Inflammatory macrophage treated with lipopolysaccharide for 4 hours (primary cell): ENCODE measurements around the gene PTH2.
"Not testable (repeated sequence)": the region's sequence is repeated elsewhere in the genome, so short reads cannot be mapped to it uniquely, and the experiment has no call there.

Source experiments
- DNase-seq: peaks from one replicate; pipeline ENCODE4 v3.0.0-alpha.2; 2020

The PTH2 gene

DNA sequence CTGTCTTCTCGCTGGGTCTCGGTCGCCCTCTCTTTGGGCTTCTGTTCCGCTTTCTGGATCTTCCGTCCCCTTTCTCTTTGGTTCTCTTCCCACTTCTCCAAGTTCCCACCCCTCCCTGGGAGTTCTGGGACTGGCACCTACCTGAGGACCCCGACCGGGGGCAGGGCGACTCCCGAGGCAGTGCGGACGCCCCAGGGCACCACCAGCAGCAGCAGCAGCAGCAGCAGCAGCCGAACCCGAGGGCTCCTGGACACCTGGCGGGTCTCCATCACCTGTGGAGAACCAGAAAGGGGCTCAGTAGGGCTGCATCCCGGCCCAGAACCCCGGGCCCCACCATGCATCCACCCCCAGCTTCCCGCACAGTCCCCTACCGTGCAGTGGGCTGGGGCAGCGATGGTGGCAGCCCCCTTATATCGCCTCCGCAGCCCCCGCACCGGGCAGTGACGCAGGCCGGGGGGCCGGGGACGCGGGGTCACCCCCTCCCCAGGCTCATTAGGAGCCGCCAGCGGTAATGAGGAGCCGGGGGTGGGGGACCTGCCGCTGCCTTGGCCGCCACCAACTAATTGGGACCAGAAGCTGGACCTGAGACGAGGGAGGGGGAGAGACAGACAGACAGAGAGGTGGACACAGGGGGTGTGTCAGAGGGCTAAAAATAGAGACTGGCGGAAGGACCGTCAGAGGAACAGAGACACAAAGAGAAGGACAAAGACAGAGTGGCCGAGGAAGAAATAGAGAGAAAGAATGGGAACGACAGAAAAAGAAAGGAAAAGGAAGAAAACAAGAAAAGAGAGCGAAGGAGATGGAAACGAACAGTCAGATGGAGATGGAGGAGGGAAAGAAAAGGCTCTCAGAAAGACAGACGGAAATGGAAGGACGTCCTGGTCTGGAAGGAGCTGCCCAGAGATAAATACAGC lies at the start of gene PTH2:
Gene PTH2, minus strand, starts transcription at position 371 of the 914 bp plus-strand sequence. Its CDS starts 102 bp downstream, at position 269.
- no peak for DNase-seq

- DNase-seq, result no peak
Measured at GRCh38 chr19:49472936-49473335, 49.7 kb upstream of the PTH2 start.

DNA sequence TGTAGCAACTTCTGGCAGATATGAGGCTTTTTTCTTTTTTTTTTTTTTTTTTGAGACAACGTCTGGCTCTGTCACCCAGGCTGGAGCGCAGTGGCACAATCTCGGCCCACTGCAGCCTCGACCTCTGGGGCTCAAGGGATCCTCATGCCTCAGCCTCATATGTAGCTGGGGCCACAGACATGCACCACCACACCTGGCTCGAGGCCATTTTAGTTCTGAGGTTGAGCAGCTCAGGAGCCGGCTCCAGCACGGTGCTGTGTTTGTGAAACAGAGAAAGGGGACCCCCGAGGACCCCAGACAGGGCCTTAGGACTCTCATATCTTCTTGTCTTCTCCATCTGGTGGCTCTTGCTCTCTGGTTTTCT lies 47.4 kb upstream of the PTH2 start:
- DNase-seq, result no peak

DNA sequence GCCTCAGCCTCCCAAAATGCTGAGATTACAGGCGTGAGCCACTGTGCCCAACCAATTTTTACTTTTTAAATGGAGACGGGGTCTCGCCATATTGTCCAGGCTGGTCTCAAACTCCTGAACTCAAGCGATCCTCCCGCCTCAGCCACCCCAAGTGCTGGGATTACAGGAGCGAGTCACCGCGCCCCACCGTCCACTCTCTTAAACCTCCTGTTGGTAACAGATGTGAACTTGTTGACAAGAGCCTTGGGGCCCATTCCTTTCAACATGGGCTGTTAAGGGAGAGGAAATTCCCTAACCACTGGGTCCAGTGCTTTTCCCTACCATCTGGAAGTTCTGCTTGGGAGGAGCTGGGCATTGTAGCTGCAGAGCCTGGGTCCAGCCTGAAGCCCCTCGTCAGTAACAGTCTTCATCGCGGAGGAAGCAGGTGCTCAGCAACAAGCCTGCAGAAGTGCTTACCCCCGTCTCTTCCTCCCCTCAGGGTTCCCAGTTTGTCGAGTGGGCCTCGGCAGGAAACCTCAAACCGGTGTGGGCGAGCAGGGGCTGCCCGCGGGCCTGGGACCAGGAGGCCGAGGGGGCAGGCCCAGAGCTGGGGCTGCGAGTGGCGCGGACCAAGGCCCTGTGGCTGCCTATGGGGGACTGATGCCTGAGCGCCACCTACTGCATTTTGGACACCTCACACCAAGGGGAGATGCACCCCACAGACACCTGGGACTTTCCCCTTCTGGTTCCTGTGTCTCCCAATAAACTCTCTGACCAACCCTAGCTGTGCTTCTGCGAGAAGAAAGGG lies 46.8 kb upstream of the PTH2 start:
- peak; percentile 70 for DNase-seq

GRCh38 chr19:49468746-49469447 lies 45.7 kb upstream of the PTH2 start:
- peak; percentile 70 for DNase-seq

GRCh38 chr19:49468199-49468598 lies 45.0 kb upstream of the PTH2 start:
- DNase-seq, result no peak

DNA sequence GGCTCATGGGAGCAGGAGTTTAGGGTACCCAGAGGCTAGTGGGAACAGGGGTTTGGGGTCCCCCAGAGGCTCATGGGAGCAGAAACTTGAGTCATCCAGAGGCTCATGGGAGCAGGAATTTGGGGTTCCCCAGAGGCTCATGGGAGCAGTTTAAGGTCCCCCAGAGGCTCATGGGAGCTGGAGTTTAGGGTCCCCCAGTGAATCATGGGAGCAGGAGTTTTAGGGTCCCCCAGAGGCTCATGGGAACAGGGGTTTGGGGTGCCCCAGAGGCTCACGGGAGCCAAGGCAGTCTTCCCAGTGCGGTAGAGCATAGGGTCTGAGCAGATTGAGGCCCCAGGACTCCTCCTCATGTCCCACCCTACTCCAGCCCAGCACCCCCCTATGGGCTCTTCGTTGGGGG lies 42.1 kb upstream of the PTH2 start:
- no peak for DNase-seq

DNA sequence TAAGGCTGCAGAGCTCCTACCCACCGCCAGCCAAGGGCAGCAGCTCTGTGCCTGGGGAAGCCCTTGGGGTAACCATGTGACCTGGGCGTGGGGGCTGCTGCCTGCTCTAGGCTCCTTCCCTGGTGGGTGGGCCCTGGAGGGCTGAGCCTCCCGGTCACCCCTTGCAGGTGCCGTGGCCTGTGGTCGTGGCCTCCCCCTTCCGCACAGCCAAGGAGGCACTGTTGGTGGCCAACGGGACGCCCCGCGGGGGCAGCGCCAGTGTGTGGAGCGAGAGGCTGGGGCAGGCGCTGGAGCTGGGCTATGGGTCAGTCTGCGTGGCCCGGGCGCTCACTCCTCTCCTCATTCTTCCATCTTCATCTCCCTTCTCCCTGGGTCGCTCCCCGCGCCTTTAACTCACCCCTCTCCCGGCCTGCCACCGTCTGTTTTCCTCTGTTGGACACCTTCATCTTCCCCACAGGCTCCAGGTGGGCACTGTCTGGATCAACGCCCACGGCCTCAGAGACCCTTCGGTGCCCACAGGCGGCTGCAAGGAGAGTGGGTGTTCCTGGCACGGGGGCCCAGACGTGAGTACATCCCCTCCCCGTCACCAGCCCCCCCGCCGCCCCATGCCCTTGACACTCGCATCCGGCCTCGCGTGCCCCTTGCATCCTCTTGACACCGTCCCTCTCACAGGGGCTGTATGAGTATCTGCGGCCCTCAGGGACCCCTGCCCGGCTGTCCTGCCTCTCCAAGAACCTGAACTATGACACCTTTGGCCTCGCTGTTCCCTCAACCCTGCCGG lies 40.9 kb upstream of the PTH2 start:
- no peak for DNase-seq

- no peak for DNase-seq
Measured at GRCh38 chr19:49462492-49462891, 39.3 kb upstream of the PTH2 start.

GRCh38 chr19:49461656-49462055 lies 38.4 kb upstream of the PTH2 start:
- DNase-seq, result no peak

- not testable (repeated sequence) for DNase-seq
Measured at GRCh38 chr19:49461130-49461529, 37.9 kb upstream of the PTH2 start.

DNA sequence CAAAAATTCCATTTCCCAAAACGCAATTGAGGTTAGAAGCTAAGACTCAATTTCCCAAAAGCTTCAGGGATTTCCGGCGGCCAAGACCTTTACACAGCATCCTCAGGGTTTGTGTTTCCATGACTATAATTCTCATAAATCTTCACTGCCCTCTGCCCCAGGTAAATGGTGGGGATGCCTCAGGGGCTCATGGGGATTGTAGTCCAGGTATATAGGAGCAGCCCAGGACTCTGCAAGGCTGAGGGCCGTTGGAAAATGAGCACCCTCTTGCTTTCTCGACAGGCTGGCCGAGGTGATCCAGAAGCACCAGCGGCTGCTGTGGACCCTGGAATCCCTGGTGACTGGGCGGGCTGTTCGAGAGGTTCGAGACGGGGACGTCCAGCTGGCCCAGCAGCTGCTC lies 36.1 kb upstream of the PTH2 start:
- DNase-seq, result no peak

DNA sequence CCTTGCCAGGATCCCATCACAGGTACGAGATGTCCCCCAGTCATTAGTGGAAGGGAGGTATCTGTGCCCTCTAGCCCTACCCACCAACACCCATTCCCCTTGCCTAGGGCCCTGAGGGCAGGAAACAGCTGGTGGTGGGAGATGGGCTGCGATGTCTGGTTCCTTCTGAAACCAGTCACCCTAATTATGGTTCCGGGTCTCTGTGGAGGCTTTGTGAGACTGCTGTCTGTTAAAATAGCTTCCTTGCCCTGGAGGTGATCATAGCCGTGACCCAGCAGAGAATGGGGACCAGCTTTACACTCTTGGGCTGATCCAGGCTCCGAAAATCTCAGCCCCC lies 35.3 kb upstream of the PTH2 start:
- DNase-seq, result no peak

DNA sequence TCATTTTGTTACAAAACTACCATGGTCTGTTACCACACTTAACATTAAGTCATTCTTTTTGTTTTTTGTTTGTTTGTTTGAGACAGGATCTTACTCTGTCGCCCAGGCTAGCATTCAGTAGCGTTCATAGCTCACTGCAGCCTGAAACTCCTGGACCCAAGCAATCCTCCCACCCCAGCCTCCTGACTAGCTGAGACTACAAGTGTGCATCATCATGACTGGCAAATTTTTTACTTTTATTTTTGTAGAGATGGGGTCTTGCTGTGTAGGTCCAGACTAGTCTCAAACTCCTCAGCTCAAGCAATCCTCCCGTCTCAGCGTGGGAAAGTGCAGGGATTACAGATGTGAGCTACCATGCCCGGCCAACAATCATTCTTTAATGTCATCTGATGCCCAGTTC lies 33.1 kb upstream of the PTH2 start:
- DNase-seq, result peak; percentile 47

- no peak for DNase-seq
Measured at GRCh38 chr19:49455773-49456172, 32.5 kb upstream of the PTH2 start.

DNA sequence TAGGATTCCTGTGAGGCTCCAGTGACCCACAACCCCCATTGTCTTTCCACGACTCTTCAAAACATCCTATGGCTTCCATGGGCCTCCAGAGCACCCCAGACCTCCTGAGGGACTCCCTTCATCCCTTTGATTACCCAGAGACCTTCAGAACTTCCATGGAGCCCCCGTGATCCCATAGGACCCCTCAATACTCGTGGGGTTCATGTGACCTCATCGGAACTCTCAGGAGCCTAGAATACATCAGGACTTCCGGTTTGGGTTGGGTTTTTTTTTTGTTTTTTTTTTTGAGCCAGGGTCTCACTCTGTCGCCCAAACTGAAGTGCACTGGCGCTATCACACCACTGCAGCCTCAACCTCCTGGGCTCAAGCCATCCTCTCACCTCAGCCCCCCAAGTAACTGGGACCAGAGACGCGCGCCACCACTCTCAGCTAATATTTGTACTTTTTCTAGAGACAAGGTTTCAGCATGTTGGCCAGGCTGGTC lies 30.6 kb upstream of the PTH2 start:
- no peak for DNase-seq

DNA sequence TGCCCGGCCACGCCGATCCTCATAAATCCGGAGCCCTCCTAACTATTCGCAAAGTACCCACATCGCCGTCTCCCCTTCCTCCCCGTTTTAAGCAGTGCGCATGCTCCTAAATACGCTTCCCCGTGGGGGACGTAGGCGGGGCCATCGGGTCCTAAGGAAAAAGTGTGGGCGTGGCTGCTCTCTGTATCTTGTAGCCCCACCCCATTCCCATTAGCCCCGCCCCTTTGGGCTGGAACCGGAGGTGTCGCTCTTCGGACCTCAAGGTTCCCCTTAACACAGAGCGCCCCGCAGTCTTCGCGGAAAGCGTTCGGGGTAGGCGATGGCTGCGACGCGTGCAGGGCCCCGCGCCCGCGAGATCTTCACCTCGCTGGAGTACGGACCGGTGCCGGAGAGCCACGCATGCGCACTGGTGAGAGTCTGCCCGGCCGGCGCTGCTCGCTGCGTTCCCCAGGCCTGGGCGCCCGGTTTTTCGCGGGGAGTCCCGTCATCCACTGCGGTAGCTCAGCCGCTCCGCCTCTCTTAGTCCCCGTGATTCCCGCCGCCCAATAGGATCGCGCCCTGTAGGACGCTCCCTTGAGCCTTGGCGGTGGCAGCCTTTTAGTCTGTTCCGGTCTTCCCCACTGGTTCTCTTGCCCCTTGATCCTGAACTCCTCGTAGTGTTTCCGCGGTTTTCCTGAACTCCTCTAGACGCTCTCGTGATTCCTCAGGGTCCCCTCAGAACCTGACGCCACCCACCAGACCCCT lies 29.9 kb upstream of the PTH2 start, which contains the start of gene ALDH16A1:
Gene ALDH16A1, plus strand, starts transcription at position 213 of the 744 bp plus-strand sequence. Its CDS starts 107 bp downstream, at position 320.
- peak; percentile 99 for DNase-seq

DNA sequence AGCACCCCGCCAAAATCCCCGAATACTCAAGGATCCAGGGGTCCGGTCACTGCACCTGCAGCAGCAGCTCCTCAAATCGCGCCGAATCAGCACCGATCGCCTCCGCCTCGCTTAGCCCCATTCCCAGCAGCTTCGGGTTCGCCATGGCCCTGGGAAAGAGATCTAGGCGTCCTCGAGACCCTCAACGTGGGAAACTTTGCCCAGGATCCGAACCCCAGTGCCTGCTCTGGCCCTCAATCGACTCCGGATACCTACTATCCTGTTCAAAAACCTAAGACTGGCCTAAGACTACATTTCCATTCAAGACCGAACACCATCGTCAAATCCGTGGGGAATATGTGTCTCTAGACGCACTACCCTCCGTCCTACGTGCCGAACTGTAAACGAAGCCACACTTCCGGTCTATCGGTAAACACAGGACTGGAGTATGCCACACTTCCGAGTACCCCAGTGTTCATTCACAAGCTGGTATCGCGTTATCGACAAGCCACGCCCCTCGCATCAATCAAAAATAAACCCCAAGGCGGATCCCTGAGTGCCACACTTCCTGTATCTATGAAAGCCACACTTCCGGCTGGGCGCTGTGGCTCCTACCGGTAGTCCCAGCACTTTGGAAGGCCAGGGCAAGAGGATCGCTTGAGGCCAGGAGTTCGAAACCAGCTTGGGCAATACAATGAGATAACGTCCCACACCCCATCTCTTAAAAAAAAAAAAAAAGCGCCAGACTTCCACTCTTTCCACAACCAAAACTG lies 28.4 kb upstream of the PTH2 start, which contains the start of gene PIH1D1:
Gene PIH1D1, minus strand, starts transcription at position 385 of the 752 bp plus-strand sequence. Its CDS starts 240 bp downstream, at position 145.
- peak; percentile 99 for DNase-seq

DNA sequence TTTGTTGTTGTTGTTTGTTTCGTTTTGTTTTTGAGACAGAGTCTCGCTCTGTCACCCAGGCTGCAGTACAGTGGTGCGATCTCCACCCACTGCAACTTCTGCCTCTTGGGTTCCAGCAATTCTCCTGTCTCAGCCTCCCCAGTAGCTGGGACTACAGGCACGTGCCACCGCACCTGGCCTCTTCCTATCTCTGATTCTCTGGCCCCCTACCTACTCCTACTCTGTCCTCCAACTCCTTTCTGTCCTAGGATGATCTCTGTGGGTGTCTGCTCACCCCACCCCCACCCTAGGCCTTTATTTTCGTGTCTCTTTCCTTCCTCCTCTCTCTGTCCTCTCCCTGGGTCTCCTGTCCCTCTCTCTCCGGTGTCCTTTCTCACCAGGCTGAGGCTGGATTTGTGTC lies 27.2 kb upstream of the PTH2 start:
- no peak for DNase-seq

- no peak for DNase-seq
Measured at GRCh38 chr19:49448432-49448786, 25.2 kb upstream of the PTH2 start.
